ENCODE results near the gene SPATC1L.

The SPATC1L gene

GRCh38 chr21:46139686-46140085, 44.6 kb downstream of the SPATC1L start:
- Histone ChIP-seq H3K9me3 (ENCODE audit: insufficient read depth, low read length) (peaks cover 8% of the 10 kb centered on the region; the same call in 1 of the 2 replicates), H3K36me3 (ENCODE audit: insufficient read depth, insufficient read length, low read length) (peaks cover 10% of the 10 kb centered on the region), H3K4me1 (ENCODE audit: insufficient read depth, insufficient read length) (peaks cover 18% of the 10 kb centered on the region), H3K27me3 (ENCODE audit: insufficient read depth, insufficient read length) (no peaks in the 10 kb centered on the region), H3K4me3 (ENCODE audit: insufficient read length, low read depth) (no peak overlapping the region), H3K9ac (ENCODE audit: insufficient read length, low read depth) (peak overlapping the region; percentile 6)
- no peak for DNase-seq (ENCODE audit: low read depth, low spot score)
- TF ChIP-seq YY1 (IDR thresholded peaks at IDR 0.05; ENCODE audit: insufficient read depth, insufficient read length) = no peak
- TF ChIP-seq ZNF274 (IDR thresholded peaks at IDR 0.05; ENCODE audit: low read depth, low read length) = no peak
- no peak for TF ChIP-seq SUZ12 (IDR thresholded peaks at IDR 0.05; ENCODE audit: extremely low read depth, insufficient read depth, insufficient read length)

GRCh38 chr21:46138383-46138970, 45.8 kb downstream of the SPATC1L start:
- peaks cover 16% of the 10 kb centered on the region for H3K4me1 ChIP-seq (ENCODE audit: insufficient read depth, insufficient read length)
- peaks cover 10% of the 10 kb centered on the region for H3K36me3 ChIP-seq (ENCODE audit: insufficient read depth, insufficient read length, low read length)
- no peak overlapping the region for H3K4me3 ChIP-seq (ENCODE audit: insufficient read length, low read depth)
- H3K9me3 ChIP-seq (ENCODE audit: insufficient read depth, low read length) = peaks cover 8% of the 10 kb centered on the region; the same call in 1 of the 2 replicates
- TF ChIP-seq ZNF274 (IDR thresholded peaks at IDR 0.05; ENCODE audit: low read depth, low read length) (no peak), YY1 (IDR thresholded peaks at IDR 0.05; ENCODE audit: insufficient read depth, insufficient read length) (no peak), SUZ12 (IDR thresholded peaks at IDR 0.05; ENCODE audit: extremely low read depth, insufficient read depth, insufficient read length) (no peak)
- H3K9ac ChIP-seq (ENCODE audit: insufficient read length, low read depth) = peak overlapping the region; percentile 22
- DNase-seq (ENCODE audit: low read depth, low spot score) = no peak
- no peaks in the 10 kb centered on the region for H3K27me3 ChIP-seq (ENCODE audit: insufficient read depth, insufficient read length)

GRCh38 chr21:46137908-46138307, 46.4 kb downstream of the SPATC1L start:
- TF ChIP-seq YY1 (IDR thresholded peaks at IDR 0.05; ENCODE audit: insufficient read depth, insufficient read length) (no peak), ZNF274 (IDR thresholded peaks at IDR 0.05; ENCODE audit: low read depth, low read length) (no peak), SUZ12 (IDR thresholded peaks at IDR 0.05; ENCODE audit: extremely low read depth, insufficient read depth, insufficient read length) (no peak)
- no peak for DNase-seq (ENCODE audit: low read depth, low spot score)
- H3K9ac ChIP-seq (ENCODE audit: insufficient read length, low read depth) = no peak overlapping the region
- H3K4me3 ChIP-seq (ENCODE audit: insufficient read length, low read depth) = no peak overlapping the region
- peaks cover 8% of the 10 kb centered on the region; the same call in 1 of the 2 replicates for H3K9me3 ChIP-seq (ENCODE audit: insufficient read depth, low read length)
- peaks cover 16% of the 10 kb centered on the region for H3K4me1 ChIP-seq (ENCODE audit: insufficient read depth, insufficient read length)
- no peaks in the 10 kb centered on the region for H3K27me3 ChIP-seq (ENCODE audit: insufficient read depth, insufficient read length)
- H3K36me3 ChIP-seq (ENCODE audit: insufficient read depth, insufficient read length, low read length) = peaks cover 10% of the 10 kb centered on the region

- Histone ChIP-seq H3K36me3 (ENCODE audit: insufficient read depth, insufficient read length, low read length) (peaks cover 12% of the 10 kb centered on the region), H3K27me3 (ENCODE audit: insufficient read depth, insufficient read length) (no peaks in the 10 kb centered on the region), H3K9ac (ENCODE audit: insufficient read length, low read depth) (peak overlapping the region; percentile 47), H3K4me1 (ENCODE audit: insufficient read depth, insufficient read length) (peaks cover 16% of the 10 kb centered on the region), H3K4me3 (ENCODE audit: insufficient read length, low read depth) (no peak overlapping the region), H3K9me3 (ENCODE audit: insufficient read depth, low read length) (no peaks in the 10 kb centered on the region)
- DNase-seq (ENCODE audit: low read depth, low spot score) = no peak
- TF ChIP-seq ZNF274 (IDR thresholded peaks at IDR 0.05; ENCODE audit: low read depth, low read length) (no peak), YY1 (IDR thresholded peaks at IDR 0.05; ENCODE audit: insufficient read depth, insufficient read length) (no peak), SUZ12 (IDR thresholded peaks at IDR 0.05; ENCODE audit: extremely low read depth, insufficient read depth, insufficient read length) (no peak)
These were observed 47.4 kb downstream of the SPATC1L start for GRCh38 chr21:46136739-46137349.

- H3K4me3 ChIP-seq (ENCODE audit: insufficient read length, low read depth) = no peak overlapping the region
- H3K27me3 ChIP-seq (ENCODE audit: insufficient read depth, insufficient read length) = no peaks in the 10 kb centered on the region
- H3K36me3 ChIP-seq (ENCODE audit: insufficient read depth, insufficient read length, low read length) = peaks cover 15% of the 10 kb centered on the region
- no peaks in the 10 kb centered on the region for H3K9me3 ChIP-seq (ENCODE audit: insufficient read depth, low read length)
- H3K4me1 ChIP-seq (ENCODE audit: insufficient read depth, insufficient read length) = peaks cover 16% of the 10 kb centered on the region
- TF ChIP-seq ZNF274 (IDR thresholded peaks at IDR 0.05; ENCODE audit: low read depth, low read length) = no peak
- no peak for TF ChIP-seq YY1 (IDR thresholded peaks at IDR 0.05; ENCODE audit: insufficient read depth, insufficient read length)
- no peak for TF ChIP-seq SUZ12 (IDR thresholded peaks at IDR 0.05; ENCODE audit: extremely low read depth, insufficient read depth, insufficient read length)
- H3K9ac ChIP-seq (ENCODE audit: insufficient read length, low read depth) = peak overlapping the region; percentile 47
- DNase-seq (ENCODE audit: low read depth, low spot score) = no peak
These were observed 48.4 kb downstream of the SPATC1L start for GRCh38 chr21:46135782-46136395.

- no peaks in the 10 kb centered on the region for H3K27me3 ChIP-seq (ENCODE audit: insufficient read depth, insufficient read length)
- H3K9ac ChIP-seq (ENCODE audit: insufficient read length, low read depth) = no peak overlapping the region
- TF ChIP-seq YY1 (IDR thresholded peaks at IDR 0.05; ENCODE audit: insufficient read depth, insufficient read length) = no peak
- TF ChIP-seq SUZ12 (IDR thresholded peaks at IDR 0.05; ENCODE audit: extremely low read depth, insufficient read depth, insufficient read length) = no peak
- TF ChIP-seq ZNF274 (IDR thresholded peaks at IDR 0.05; ENCODE audit: low read depth, low read length) = no peak
- H3K36me3 ChIP-seq (ENCODE audit: insufficient read depth, insufficient read length, low read length) = peaks cover 53% of the 10 kb centered on the region
- no peak overlapping the region for H3K4me3 ChIP-seq (ENCODE audit: insufficient read length, low read depth)
- DNase-seq (ENCODE audit: low read depth, low spot score) = no peak
- peaks cover 20% of the 10 kb centered on the region for H3K4me1 ChIP-seq (ENCODE audit: insufficient read depth, insufficient read length)
- H3K9me3 ChIP-seq (ENCODE audit: insufficient read depth, low read length) = no peaks in the 10 kb centered on the region
These were observed 52.2 kb downstream of the SPATC1L start for GRCh38 chr21:46131838-46132651.

- H3K4me3 ChIP-seq (ENCODE audit: insufficient read length, low read depth) = no peak overlapping the region
These were observed 52.7 kb downstream of the SPATC1L start for GRCh38 chr21:46131588-46131837.

More at GRCh38 chr21:46131588-46131837, 52.7 kb downstream of the SPATC1L start:
- DNase-seq (ENCODE audit: low read depth, low spot score) = no peak
- TF ChIP-seq ZNF274 (IDR thresholded peaks at IDR 0.05; ENCODE audit: low read depth, low read length) = no peak
- TF ChIP-seq SUZ12 (IDR thresholded peaks at IDR 0.05; ENCODE audit: extremely low read depth, insufficient read depth, insufficient read length) = no peak
- TF ChIP-seq YY1 (IDR thresholded peaks at IDR 0.05; ENCODE audit: insufficient read depth, insufficient read length) = no peak
- Histone ChIP-seq H3K9me3 (ENCODE audit: insufficient read depth, low read length) (no peaks in the 10 kb centered on the region), H3K9ac (ENCODE audit: insufficient read length, low read depth) (no peak overlapping the region), H3K27me3 (ENCODE audit: insufficient read depth, insufficient read length) (no peaks in the 10 kb centered on the region), H3K4me1 (ENCODE audit: insufficient read depth, insufficient read length) (peaks cover 17% of the 10 kb centered on the region), H3K36me3 (ENCODE audit: insufficient read depth, insufficient read length, low read length) (peaks cover 58% of the 10 kb centered on the region)
